ENCODE measurements around the gene ZNF516. TPM values are rescaled to one million over a fixed set of nuclear protein-coding genes. Genes with fewer than 3 reads are reported as not detected.

Gene ZNF516
- total and polyA plus RNA-seq, 2 of the 13 experiments (the other 11 are each of a cell fraction or from before 2014, with no cell fraction given) = 16.6 to 18.7 TPM

DNA sequence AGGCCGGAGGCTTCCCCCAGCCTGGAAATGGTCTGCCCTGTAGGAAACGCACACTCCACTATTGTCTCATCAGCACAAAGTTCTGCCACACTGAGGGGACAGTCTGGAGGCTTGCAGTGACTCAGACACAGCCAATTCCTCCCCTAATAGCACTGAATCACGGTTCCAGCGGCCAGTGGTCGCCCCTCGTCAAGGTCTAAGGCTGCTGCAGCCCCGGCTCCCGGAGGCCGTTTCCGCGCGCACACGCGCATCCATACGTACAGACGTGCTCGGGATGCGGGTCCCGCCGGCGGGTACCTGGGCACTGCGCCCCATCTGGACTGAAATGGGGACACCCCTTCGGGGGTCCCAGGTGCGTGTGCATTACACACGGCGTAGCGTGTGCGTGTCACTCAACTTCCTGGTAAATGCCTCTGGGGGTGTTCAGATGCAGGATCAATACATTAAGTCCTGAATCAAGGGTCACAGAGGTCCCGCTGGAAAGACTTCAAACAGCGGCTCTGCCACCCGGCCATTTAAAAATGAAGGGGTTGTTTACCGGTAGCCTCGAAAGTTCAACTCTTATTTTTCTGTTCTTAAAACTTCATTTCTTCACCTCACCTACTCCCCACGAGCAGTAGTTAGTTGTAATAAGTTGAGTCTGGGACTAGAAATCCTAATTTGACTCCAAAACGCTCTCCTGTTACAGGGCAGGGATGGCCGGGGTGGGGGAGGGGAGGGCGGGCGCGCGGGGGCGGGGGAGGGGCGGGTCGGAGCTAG lies 572 bp upstream of the ZNF516 start (continued):
- TF ChIP-seq ATAD3A (CRISPR knock-in tag; IDR thresholded peaks at IDR 0.05) (no peak), AGO2 (optimal IDR thresholded peaks at IDR 0.05; ENCODE audit: low read depth, low read length) (peak; percentile 25), XRCC5 (optimal IDR thresholded peaks at IDR 0.05; ENCODE audit: low read length) (peak; percentile 7), STAG1 (CRISPR knock-in tag; IDR thresholded peaks at IDR 0.05) (0 out of 2 replicates have a peak, but pooled peaks have one; percentile 6), HMGXB4 (CRISPR knock-in tag; IDR thresholded peaks at IDR 0.05; ENCODE audit: borderline replicate concordance in 1 of 2, low read depth in 1 of 2) (peak; percentile 9 to 36; a peak in 2 of 4 replicates), SIN3A (IDR thresholded peaks at IDR 0.05; ENCODE audit: borderline replicate concordance, low read depth, low read length) (peak; percentile 64; the same call in 1 of the 2 replicates), ZNF644 (CRISPR knock-in tag; IDR thresholded peaks at IDR 0.05; ENCODE audit: low read depth) (no peak), ARID5B (CRISPR knock-in tag; IDR thresholded peaks at IDR 0.05) (peak; percentile 35; the same call in 1 of the 2 replicates), ZBTB43 (CRISPR knock-in tag; conservative IDR thresholded peaks at IDR 0.05) (peak; percentile 54; the same call in 1 of the 2 replicates), SRF (IDR thresholded peaks at IDR 0.05; ENCODE audit: low read depth, low read length) (no peak), ZNF816 (CRISPR knock-in tag; IDR thresholded peaks at IDR 0.05; ENCODE audit: borderline replicate concordance) (no peak), ZKSCAN5 (CRISPR knock-in tag; IDR thresholded peaks at IDR 0.05) (0 out of 2 replicates have a peak, but pooled peaks have one; percentile 23), ZNF670 (CRISPR knock-in tag; IDR thresholded peaks at IDR 0.05; ENCODE audit: borderline replicate concordance) (0 out of 2 replicates have a peak, but pooled peaks have one; percentile 24), MAFK (conservative IDR thresholded peaks at IDR 0.05 in 1 of 2, IDR thresholded peaks at IDR 0.05 in 1 of 2; ENCODE audit: low read length in 2 of 2) (peak; percentile 88 to 94), HNF4G (IDR thresholded peaks at IDR 0.05; ENCODE audit: borderline replicate concordance, low read depth, low read length) (0 out of 2 replicates have a peak, but pooled peaks have one; percentile 10), HNF4G (CRISPR knock-in tag; IDR thresholded peaks at IDR 0.05; ENCODE audit: borderline replicate concordance, low read depth) (no peak), ZNF883 (CRISPR knock-in tag; IDR thresholded peaks at IDR 0.05; ENCODE audit: not compliant biosample characterization) (peak; percentile 21), ZNF138 (CRISPR knock-in tag; IDR thresholded peaks at IDR 0.05; ENCODE audit: low read depth) (0 out of 2 replicates have a peak, but pooled peaks have one; percentile 14)
- TF ChIP-seq, protein P1, sequence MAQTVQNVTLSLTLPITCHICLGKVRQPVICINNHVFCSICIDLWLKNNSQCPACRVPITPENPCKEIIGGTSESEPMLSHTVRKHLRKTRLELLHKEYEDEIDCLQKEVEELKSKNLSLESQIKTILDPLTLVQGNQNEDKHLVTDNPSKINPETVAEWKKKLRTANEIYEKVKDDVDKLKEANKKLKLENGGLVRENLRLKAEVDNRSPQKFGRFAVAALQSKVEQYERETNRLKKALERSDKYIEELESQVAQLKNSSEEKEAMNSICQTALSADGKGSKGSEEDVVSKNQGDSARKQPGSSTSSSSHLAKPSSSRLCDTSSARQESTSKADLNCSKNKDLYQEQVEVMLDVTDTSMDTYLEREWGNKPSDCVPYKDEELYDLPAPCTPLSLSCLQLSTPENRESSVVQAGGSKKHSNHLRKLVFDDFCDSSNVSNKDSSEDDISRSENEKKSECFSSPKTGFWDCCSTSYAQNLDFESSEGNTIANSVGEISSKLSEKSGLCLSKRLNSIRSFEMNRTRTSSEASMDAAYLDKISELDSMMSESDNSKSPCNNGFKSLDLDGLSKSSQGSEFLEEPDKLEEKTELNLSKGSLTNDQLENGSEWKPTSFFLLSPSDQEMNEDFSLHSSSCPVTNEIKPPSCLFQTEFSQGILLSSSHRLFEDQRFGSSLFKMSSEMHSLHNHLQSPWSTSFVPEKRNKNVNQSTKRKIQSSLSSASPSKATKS (CRISPR knock-in tag; IDR thresholded peaks at IDR 0.05) = no peak
